A673 (cell line): ENCODE measurements around the gene DPP7.
"Not testable (repeated sequence)": the region's sequence is repeated elsewhere in the genome, so short reads cannot be mapped to it uniquely, and the experiment has no call there.

Experiments
- EZH2 ChIP-seq: fragments of 200-600 bp; sonication (generic); IDR thresholded peaks from 2 replicates; pipeline ENCODE4 v1.6.1; 2017; ENCODE audit warnings: borderline replicate concordance, low read depth, mild to moderate bottlenecking, mixed read lengths, antibody characterized with exemption, low read length; ENCODE audit not compliant: poor library complexity, severe bottlenecking
- TF ChIP-seq, protein P1 (sequence below): fragments of 300-800, 200-600 bp; sonication (generic); conservative IDR thresholded peaks from 2 replicates; pipeline ENCODE4 v1.5.1; 2017; ENCODE audit warnings: low read depth, mild to moderate bottlenecking, antibody characterized with exemption, low read length, moderate library complexity, mixed read lengths

- TF ChIP-seq, protein P1, sequence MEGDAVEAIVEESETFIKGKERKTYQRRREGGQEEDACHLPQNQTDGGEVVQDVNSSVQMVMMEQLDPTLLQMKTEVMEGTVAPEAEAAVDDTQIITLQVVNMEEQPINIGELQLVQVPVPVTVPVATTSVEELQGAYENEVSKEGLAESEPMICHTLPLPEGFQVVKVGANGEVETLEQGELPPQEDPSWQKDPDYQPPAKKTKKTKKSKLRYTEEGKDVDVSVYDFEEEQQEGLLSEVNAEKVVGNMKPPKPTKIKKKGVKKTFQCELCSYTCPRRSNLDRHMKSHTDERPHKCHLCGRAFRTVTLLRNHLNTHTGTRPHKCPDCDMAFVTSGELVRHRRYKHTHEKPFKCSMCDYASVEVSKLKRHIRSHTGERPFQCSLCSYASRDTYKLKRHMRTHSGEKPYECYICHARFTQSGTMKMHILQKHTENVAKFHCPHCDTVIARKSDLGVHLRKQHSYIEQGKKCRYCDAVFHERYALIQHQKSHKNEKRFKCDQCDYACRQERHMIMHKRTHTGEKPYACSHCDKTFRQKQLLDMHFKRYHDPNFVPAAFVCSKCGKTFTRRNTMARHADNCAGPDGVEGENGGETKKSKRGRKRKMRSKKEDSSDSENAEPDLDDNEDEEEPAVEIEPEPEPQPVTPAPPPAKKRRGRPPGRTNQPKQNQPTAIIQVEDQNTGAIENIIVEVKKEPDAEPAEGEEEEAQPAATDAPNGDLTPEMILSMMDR: not testable (repeated sequence)
- TF ChIP-seq EZH2: not testable (repeated sequence)
Measured at GRCh38 chr9:137123952-137124462, 9.5 kb upstream of the DPP7 start.
